H1 (cell line): ENCODE data around the gene COL6A5. TPM values are rescaled to one million over a fixed set of nuclear protein-coding genes. Genes with fewer than 3 reads are reported as not detected.

Experiments
- CTCF ChIA-PET: fragments of 300-600 bp; sonication (Branson Sonifier 250); formaldehyde crosslinking; loops from one replicate; lab custom pipeline; 2021; ENCODE audit not compliant: partially characterized antibody; lab: Charles Lee
- POLR2A ChIA-PET: fragments of 300-600 bp; sonication (Branson Sonifier 250); formaldehyde crosslinking; loops from one replicate; lab custom pipeline; 2021; ENCODE audit warnings: inconsistent platforms; ENCODE audit not compliant: partially characterized antibody; lab: Charles Lee
- DNase-seq, 2 experiments: peaks; one replicate each; pipeline versions ENCODE4 v3.0.0 to v3.0.0-alpha.2; 2010 to 2022; ENCODE audit warnings: low spot score in 2 of 2, low read depth in 1 of 2, mixed read lengths in 1 of 2
- FAIRE-seq: peaks from 2 replicates; lab custom pipeline; 2011; peaks lifted over from hg19 to GRCh38; lab: Jason Lieb, UNC
- H2AFZ ChIP-seq: 2 replicates; pipeline ENCODE4 v1.8.1; 2012; ENCODE audit warnings: low read length, inconsistent platforms
- H2AK5ac ChIP-seq: 2 replicates; pipeline ENCODE4 v1.6.1; 2013; ENCODE audit warnings: low read depth, low read length
- H2BK120ac ChIP-seq: replicated peaks from 2 replicates; pipeline ENCODE3; 2013; ENCODE audit warnings: low read depth, low read length, inconsistent platforms
- H2BK12ac ChIP-seq: 2 replicates; pipeline ENCODE4 v1.6.1; 2013; ENCODE audit warnings: low read depth, low read length
- H2BK15ac ChIP-seq: 2 replicates; pipeline ENCODE4 v1.6.1; 2013; ENCODE audit warnings: low read length
- H2BK20ac ChIP-seq: 2 replicates; pipeline ENCODE4 v1.6.1; 2013; ENCODE audit warnings: low read length
- H2BK5ac ChIP-seq: 2 replicates; pipeline ENCODE4 v1.6.1; 2013; ENCODE audit warnings: low read depth, low read length
- H3K14ac ChIP-seq: 2 replicates; pipeline ENCODE4 v1.6.1; 2013; ENCODE audit warnings: inconsistent platforms; ENCODE audit not compliant: insufficient read length
- H3K18ac ChIP-seq: 2 replicates; pipeline ENCODE4 v1.6.1; 2013; ENCODE audit warnings: low read length; ENCODE audit errors: extremely low read depth
- H3K23ac ChIP-seq: 2 replicates; pipeline ENCODE4 v1.6.1; 2013; ENCODE audit warnings: inconsistent platforms; ENCODE audit not compliant: insufficient read length
- H3K23me2 ChIP-seq: 2 replicates; pipeline ENCODE4 v1.6.1; 2013; ENCODE audit warnings: low read depth, low read length
- H3K27ac ChIP-seq: 2 replicates; pipeline ENCODE4 v1.6.1; 2011; ENCODE audit warnings: low read depth, low read length, inconsistent platforms
- H3K27me3 ChIP-seq, 4 experiments: replicated peaks in 1 of 4; 1 replicate in 1 of 4; 2 replicates in 3 of 4; pipeline versions ENCODE4 v1.6.1 to v1.8.1; 2011 to 2013; ENCODE audit warnings: low read length in 3 of 4, mild to moderate bottlenecking in 3 of 4, inconsistent platforms in 2 of 4, mixed read lengths in 2 of 4, moderate library complexity in 1 of 4; ENCODE audit not compliant: control insufficient read depth in 3 of 4, insufficient read depth in 3 of 4; ENCODE audit errors: extremely low read depth in 1 of 4
- H3K36me3 ChIP-seq, 4 experiments: 2 replicates each; pipeline versions ENCODE4 v1.6.1 to v1.8.1; 2011 to 2013; ENCODE audit warnings: mild to moderate bottlenecking in 4 of 4, low read length in 3 of 4, moderate library complexity in 2 of 4, control low read depth in 1 of 4, inconsistent platforms in 1 of 4; ENCODE audit not compliant: insufficient read depth in 4 of 4, control insufficient read depth in 2 of 4
- H3K4ac ChIP-seq: replicated peaks from 2 replicates; pipeline ENCODE3; 2013; ENCODE audit warnings: low read length, low read depth, mixed read lengths, inconsistent platforms; ENCODE audit not compliant: insufficient read length
- H3K4me1 ChIP-seq, 4 experiments: replicated peaks in 1 of 4; 1 replicate in 1 of 4; 2 replicates in 3 of 4; pipeline versions ENCODE4 v1.6.1 to v1.8.1; 2011 to 2013; ENCODE audit warnings: low read length in 3 of 4, inconsistent platforms in 2 of 4, mixed read lengths in 1 of 4; ENCODE audit not compliant: insufficient read depth in 4 of 4, control insufficient read depth in 3 of 4
- H3K4me2 ChIP-seq, 2 experiments: 2 replicates each; pipeline versions ENCODE4 v1.6.1 to v1.8.1; 2011 to 2013; ENCODE audit warnings: low read depth in 2 of 2, low read length in 2 of 2, control low read depth in 1 of 2, inconsistent platforms in 1 of 2, mild to moderate bottlenecking in 1 of 2; ENCODE audit not compliant: insufficient read depth in 1 of 2
- H3K4me3 ChIP-seq, 4 experiments: fragments of 200-600, 300-600 bp in 1 of 4; sonication (generic), shearing (Covaris generic), sonication (Bioruptor Twin) in 1 of 4; 2 replicates each; pipeline versions ENCODE4 v1.5.1 to v1.8.1; 2011 to 2016; ENCODE audit warnings: low read length in 4 of 4, low read depth in 3 of 4, control low read depth in 2 of 4, inconsistent platforms in 2 of 4, mild to moderate bottlenecking in 2 of 4, mixed read lengths in 1 of 4, moderate library complexity in 1 of 4; ENCODE audit not compliant: insufficient read depth in 2 of 4; ENCODE audit errors: extremely low read depth in 1 of 4
- H3K56ac ChIP-seq: replicated peaks from 2 replicates; pipeline ENCODE3; 2013; ENCODE audit warnings: low read depth, mild to moderate bottlenecking, mixed read lengths, low read length, inconsistent platforms; ENCODE audit not compliant: insufficient read length
- H3K79me1 ChIP-seq: 2 replicates; pipeline ENCODE4 v1.6.1; 2013; ENCODE audit warnings: low read depth, low read length, control low read depth
- H3K79me2 ChIP-seq, 2 experiments: 2 replicates each; pipeline versions ENCODE4 v1.6.1 to v1.8.1; 2012 to 2013; ENCODE audit warnings: low read length in 2 of 2, mild to moderate bottlenecking in 2 of 2, inconsistent platforms in 1 of 2; ENCODE audit not compliant: insufficient read depth in 2 of 2, control insufficient read depth in 1 of 2
- H3K9ac ChIP-seq, 4 experiments: replicated peaks in 1 of 4; 1 replicate in 1 of 4; 2 replicates in 3 of 4; pipeline versions ENCODE4 v1.6.1 to v1.8.1; 2011 to 2013; ENCODE audit warnings: low read depth in 3 of 4, low read length in 3 of 4, control low read depth in 2 of 4, mild to moderate bottlenecking in 2 of 4, moderate library complexity in 2 of 4, inconsistent platforms in 1 of 4; ENCODE audit errors: extremely low read depth in 1 of 4
- H3K9me3 ChIP-seq, 2 experiments: 2 replicates each; pipeline versions ENCODE4 v1.6.1 to v1.8.1; 2012 to 2013; ENCODE audit warnings: mild to moderate bottlenecking in 2 of 2, moderate library complexity in 2 of 2, control low read depth in 1 of 2, inconsistent platforms in 1 of 2, low read depth in 1 of 2, low read length in 1 of 2, mixed read lengths in 1 of 2; ENCODE audit not compliant: insufficient read depth in 2 of 2
- H4K20me1 ChIP-seq, 2 experiments: replicated peaks in 1 of 2; 2 replicates each; pipeline versions ENCODE3 to v1.8.1; 2011 to 2013; ENCODE audit warnings: inconsistent platforms in 2 of 2, low read length in 2 of 2, mild to moderate bottlenecking in 1 of 2; ENCODE audit not compliant: insufficient read depth in 2 of 2, control insufficient read depth in 1 of 2
- H4K5ac ChIP-seq: 2 replicates; pipeline ENCODE4 v1.6.1; 2013; ENCODE audit warnings: low read length, low read depth, mixed read lengths, inconsistent platforms; ENCODE audit not compliant: insufficient read length
- H4K8ac ChIP-seq: 2 replicates; pipeline ENCODE4 v1.8.0; 2013; ENCODE audit warnings: mild to moderate bottlenecking, moderate library complexity, low read length, inconsistent platforms; ENCODE audit not compliant: insufficient read depth; ENCODE audit errors: extremely low read depth
- H4K91ac ChIP-seq: replicated peaks from 2 replicates; pipeline ENCODE3; 2013; ENCODE audit warnings: low read length, mixed read lengths, inconsistent platforms; ENCODE audit not compliant: insufficient read length
- BCL11A ChIP-seq, 2 experiments: IDR thresholded peaks; one replicate each; pipeline ENCODE4 v1.6.1; 2011; ENCODE audit warnings: low read depth in 2 of 2, low read length in 2 of 2, mild to moderate bottlenecking in 2 of 2
- BRCA1 ChIP-seq: IDR thresholded peaks from 2 replicates; pipeline ENCODE4 v1.6.1; 2012; ENCODE audit warnings: low read depth, low read length, improper control_type of control experiment
- CHD2 ChIP-seq: IDR thresholded peaks from 2 replicates; pipeline ENCODE4 v1.6.1; 2012; ENCODE audit warnings: low read length, improper control_type of control experiment
- EGR1 ChIP-seq: IDR thresholded peaks from 2 replicates; pipeline ENCODE4 v1.6.1; 2011; ENCODE audit warnings: low read depth, low read length, borderline replicate concordance
- EP300 ChIP-seq, 2 experiments: IDR thresholded peaks; 1 replicate in 1 of 2; 2 replicates in 1 of 2; pipeline ENCODE4 v1.6.1; 2011 to 2012; ENCODE audit warnings: low read depth in 2 of 2, low read length in 2 of 2, mild to moderate bottlenecking in 2 of 2, borderline replicate concordance in 1 of 2, inconsistent platforms in 1 of 2, moderate library complexity in 1 of 2
- FOSL1 ChIP-seq: IDR thresholded peaks from 2 replicates; pipeline ENCODE4 v1.6.1; 2011; ENCODE audit warnings: mild to moderate bottlenecking, low read depth, low read length, moderate library complexity; ENCODE audit not compliant: insufficient read depth
- JUND ChIP-seq: IDR thresholded peaks from 2 replicates; pipeline ENCODE4 v1.6.1; 2011; ENCODE audit warnings: mild to moderate bottlenecking, improper control_type of control experiment, low read length
- MAFK ChIP-seq: IDR thresholded peaks from 2 replicates; pipeline ENCODE4 v1.6.1; 2012; ENCODE audit warnings: low read depth, mild to moderate bottlenecking, improper control_type of control experiment, low read length
- SP4 ChIP-seq: IDR thresholded peaks from 2 replicates; pipeline ENCODE4 v1.6.1; 2012; ENCODE audit warnings: low read length, inconsistent platforms
- TAF1 ChIP-seq: IDR thresholded peaks from 2 replicates; pipeline ENCODE4 v1.6.1; 2011; ENCODE audit warnings: mild to moderate bottlenecking, low read depth, low read length
- WGBS, 2 experiments: shearing (Covaris generic) in 1 of 2; methylation state at CpG; one replicate each; pipeline versions ENCODE4 v1.1.6 to v1.1.7; 2013 to 2015; ENCODE audit warnings: low lambda C conversion rate in 2 of 2, mixed read lengths in 2 of 2, inconsistent platforms in 1 of 2, low coverage in 1 of 2, missing lambda C conversion rate in 1 of 2; ENCODE audit not compliant: insufficient replicate concordance in 2 of 2, insufficient coverage in 1 of 2, insufficient read length in 1 of 2; ENCODE audit errors: extremely low coverage in 1 of 2, missing lambda C conversion rate in 1 of 2; 5-methylcytosine and 5-hydroxymethylcytosine counted together
- polyA plus RNA-seq, 7 experiments: library from polyadenylated mRNA; depleted of rRNA in 3 of 7; stranded (reverse) in 5 of 7; unstranded in 2 of 7; fragments of >200 nt in 5 of 7; fragments of 200-250 nt in 2 of 7; gene quantifications; 1 replicate in 5 of 7; 2 replicates in 1 of 7; 4 replicates in 1 of 7; pipeline versions ENCODE4 v1.2.1 to v1.2.3, GENCODE V29; 2011 to 2013; ENCODE audit warnings: missing spikeins in 2 of 7, mixed read lengths in 2 of 7
- total RNA-seq: library from RNA; stranded (reverse); fragmentation: NEBNext Ultra II Directional; extraction: Animal tissue kit (Norgen Biotek cat#: 25700); gene quantifications from 2 replicates; pipeline ENCODE4 v1.2.1, GENCODE V29; 2021

COL6A5 gene
- total and polyA plus RNA-seq, 2 of the 8 experiments (the other 6 are each of a cell fraction or from before 2014, with no cell fraction given): 0.05 to 0.06 TPM

DNA sequence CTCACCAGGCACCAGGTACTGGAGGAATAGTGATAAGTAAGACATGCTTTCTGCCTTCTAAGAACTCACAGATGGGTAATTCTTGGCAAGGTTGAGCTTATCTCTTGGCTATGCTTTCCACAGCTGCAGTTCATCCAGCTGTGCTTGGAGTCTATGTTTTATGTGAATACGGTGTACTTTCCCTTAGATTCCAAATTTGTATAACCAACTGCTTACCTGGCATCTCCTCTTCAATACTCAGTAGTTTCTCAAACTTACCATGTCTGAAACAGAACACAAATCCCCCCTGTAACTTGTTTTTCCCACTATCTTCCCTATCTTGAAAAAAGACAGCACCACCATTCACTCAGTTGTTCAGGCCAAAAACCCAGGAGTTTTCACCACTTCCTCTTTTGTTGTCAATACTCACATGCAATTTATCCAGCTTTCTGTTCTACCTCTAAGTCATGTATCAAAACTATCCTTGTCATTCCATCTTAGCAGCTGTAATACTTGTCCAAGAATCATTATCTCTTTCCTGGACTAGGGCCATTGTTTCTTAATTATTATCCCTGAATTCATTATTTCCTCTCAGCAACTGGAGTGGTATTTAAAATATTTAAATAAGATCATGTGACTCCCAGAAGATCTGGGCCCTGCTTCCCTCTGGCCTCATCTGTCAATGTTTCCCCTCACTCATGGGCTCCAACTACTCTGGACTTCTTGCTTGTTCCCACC, 32.6 kb downstream of the COL6A5 start:
- H3K9me3 ChIP-seq: no peaks in the 10 kb centered on the region
- no peak overlapping the region for H2AK5ac ChIP-seq
- FAIRE-seq: no peak
- H3K79me2 ChIP-seq: no peaks in the 10 kb centered on the region
- no peak for DNase-seq
- H3K23ac ChIP-seq: no peak overlapping the region
- H2BK5ac ChIP-seq: no peak overlapping the region
- 95% methylated on average over 1 of the region's 1 CpG; no CpG with 5 or more reads in 1 of the 2 experiments for WGBS, 2 experiments
- CTCF ChIA-PET: interaction anchor here (0.6 to 1.6 kb wide), 2 partner anchors 102 to 103 kb away, joined by 5 to 6 read pairs; no protein-coding TSS in a partner anchor
- no peaks in the 10 kb centered on the region for H4K20me1 ChIP-seq
- H3K27me3 ChIP-seq: no peaks in the 10 kb centered on the region
- TF ChIP-seq EGR1: no peak
- no peak for TF ChIP-seq JUND
- no peak for TF ChIP-seq FOSL1
- no peak for TF ChIP-seq CHD2
- TF ChIP-seq SP4: no peak
- no peak for TF ChIP-seq EP300 (IDR thresholded peaks at IDR 0.05; ENCODE audit: borderline replicate concordance in 1 of 2, low read depth in 2 of 2, low read length in 2 of 2)
- no peak for TF ChIP-seq MAFK
- no peak for TF ChIP-seq BRCA1
- TF ChIP-seq TAF1: no peak
- no peak for TF ChIP-seq BCL11A (IDR thresholded peaks at IDR 0.05; ENCODE audit: low read depth in 2 of 2, low read length in 2 of 2)
- H4K91ac ChIP-seq: no peak overlapping the region
- H2BK20ac ChIP-seq: no peak overlapping the region
- no peak overlapping the region for H3K56ac ChIP-seq
- no peak overlapping the region for H3K18ac ChIP-seq
- no peaks in the 10 kb centered on the region for H3K4me1 ChIP-seq
- H3K14ac ChIP-seq: no peak overlapping the region
- no peak overlapping the region for H3K4me3 ChIP-seq
- no peak overlapping the region for H2BK12ac ChIP-seq
- H2BK120ac ChIP-seq: no peak overlapping the region
- H2BK15ac ChIP-seq: no peak overlapping the region
- H3K36me3 ChIP-seq: no peaks in the 10 kb centered on the region
- H3K4ac ChIP-seq: no peak overlapping the region
- H3K79me1 ChIP-seq: no peaks in the 10 kb centered on the region
- POLR2A ChIA-PET: no interaction called here
- H3K4me2 ChIP-seq: no peak overlapping the region
- no peaks in the 10 kb centered on the region for H3K23me2 ChIP-seq
- H3K27ac ChIP-seq: no peak overlapping the region
- no peak overlapping the region for H4K5ac ChIP-seq
- H3K9ac ChIP-seq: no peak overlapping the region
- H2AFZ ChIP-seq: no peak overlapping the region
- no peak overlapping the region for H4K8ac ChIP-seq
